ENCODE data around the gene ZNF544.

DNA sequence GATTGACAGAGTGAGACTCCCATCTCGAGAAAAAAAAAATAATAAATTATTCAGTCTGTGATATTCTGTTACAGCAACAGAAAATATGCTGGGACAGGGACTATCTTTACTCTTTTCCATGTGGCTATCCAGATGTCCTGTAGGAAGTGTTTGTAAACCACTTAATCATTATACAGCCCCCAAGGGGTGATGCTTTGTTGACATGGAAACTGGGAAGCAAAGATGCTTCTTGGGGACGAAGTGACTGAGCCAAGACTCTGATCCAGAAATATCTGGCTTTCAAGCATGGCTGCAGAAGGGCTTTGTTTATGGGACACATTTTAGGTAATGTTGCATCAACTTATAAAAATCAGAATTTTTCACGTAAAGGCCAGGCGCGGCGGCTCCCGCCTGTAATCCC lies 55.5 kb downstream of the ZNF544 start:
- TF ChIP-seq PAX5 (IDR thresholded peaks at IDR 0.05; ENCODE audit: insufficient read depth, low read length, severe bottlenecking): no peak
- no peak for TF ChIP-seq POLR2AphosphoS5 (IDR thresholded peaks at IDR 0.05; ENCODE audit: low read depth, low read length)

All from GM12891 (cell line).